Ovary (tissue), 9 donors: ENCODE results near the gene TRABD. TPM values are rescaled to one million over a fixed set of nuclear protein-coding genes. Genes with fewer than 3 reads are reported as not detected.

Source experiments
- DNase-seq, 5 donors: peaks; one replicate each; pipeline ENCODE4 v3.0.0-alpha.2; 2019 to 2020
- H3K27ac ChIP-seq, 2 donors: fragments of 200-600 bp; one replicate each; pipeline versions ENCODE4 v1.5.1 to v1.8.0; 2019 to 2022
- H3K27me3 ChIP-seq: fragments of 200-600 bp; one replicate; pipeline ENCODE4 v1.8.0; 2022
- H3K36me3 ChIP-seq: fragments of 200-600 bp; sonication (generic); one replicate; pipeline ENCODE4 v1.5.1; 2019
- H3K4me1 ChIP-seq: one replicate; pipeline ENCODE4 v1.8.1; 2013; ENCODE audit warnings: mild to moderate bottlenecking, moderate library complexity; ENCODE audit not compliant: insufficient read depth
- H3K4me3 ChIP-seq: fragments of 200-600 bp; sonication (generic); one replicate; pipeline ENCODE4 v1.5.1; 2017
- H3K9me3 ChIP-seq, 2 donors: fragments of 200-600 bp in 1 of 2; sonication (generic) in 1 of 2; one replicate each; pipeline versions ENCODE4 v1.5.1 to v1.8.1; 2013 to 2019; ENCODE audit warnings: mild to moderate bottlenecking in 1 of 2, moderate library complexity in 1 of 2
- CTCF ChIP-seq, 3 donors: fragments of 450-650 bp in 2 of 3; fragments of 200-600 bp in 1 of 3; IDR thresholded peaks; one replicate each; pipeline versions ENCODE4 v1.5.1 to v1.8.0; 2016 to 2022; ENCODE audit warnings: antibody characterized with exemption in 3 of 3, mild to moderate bottlenecking in 1 of 3
- EP300 ChIP-seq: sonication (generic); formaldehyde crosslinking; IDR thresholded peaks from one replicate; pipeline ENCODE4 v1.6.1; 2017; ENCODE audit warnings: antibody characterized with exemption
- POLR2A ChIP-seq: fragments of 450-650 bp; IDR thresholded peaks from one replicate; pipeline ENCODE4 v1.6.1; 2017; ENCODE audit warnings: antibody characterized with exemption, mild to moderate bottlenecking, moderate library complexity
- WGBS, 3 donors: extraction: QIAGEN DNeasy Blood & Tissue Kit in 1 of 3; methylation state at CpG; one replicate each; pipeline versions ENCODE4 v1.1.5 to v1.1.7; 2013 to 2017; 5-methylcytosine and 5-hydroxymethylcytosine counted together
- intact Hi-C, 4 donors: fragments of 100-400 bp; cut with DNase I; formaldehyde crosslinking; loops; one replicate each; pipeline versions ENCODE4 v1.11.0 to v1.15.1; 2022 to 2023
- polyA plus RNA-seq, 2 donors: library from polyadenylated mRNA; stranded (reverse); fragments of 200-250 nt in 1 of 2; fragments of 350-450 nt in 1 of 2; fragmentation: Illumina TruSeq in 1 of 2; extraction: RNeasy Lipid Tissue Mini Kit (QIAGEN cat#74804) in 1 of 2; gene quantifications; one replicate each; pipeline ENCODE4 v1.2.3, GENCODE V29; 2013 to 2014
- total RNA-seq, 7 donors: library from RNA; depleted of rRNA in 2 of 7; stranded (reverse); fragments of >200 nt in 2 of 7; fragmentation: NEBNext Ultra II Directional in 3 of 7; extraction: Animal tissue kit (Norgen Biotek cat#: 25700) in 3 of 7; gene quantifications; one replicate each; pipeline versions ENCODE4 v1.1.0 to v1.2.4, GENCODE V29; 2016 to 2023
- donor health status: DM: no; HTN: no; CAD: no; lungs with moderate emphysema.
- donor health status: DM: no; HTN: no; CAD: no.
- donor health status: Bipolar disorder and iron deficiency.
- donor health status: DM: yes; HTN: yes; CAD: no.
- donor health status: DM: no; HTN: no; CAD: no.
- donor health status: DM: yes; HTN: yes; CAD: no.

TRABD gene
- total and polyA plus RNA-seq, 9 donors = 0.58 to 35.2 (median 26.1) TPM

GRCh38 chr22:50200461-50201190, 14.9 kb downstream of the TRABD start, which contains the start of gene SELENOO:
SELENOO (plus strand) TSS chr22:50201011; CDS start chr22:50201037, 26 bp downstream.
- DNase-seq = peak; percentile 92 to 95 (median 93)
- Histone ChIP-seq H3K27ac (peak within 1 kb of the TSS; percentile 16 to 81), H3K36me3 (no peaks in the 10 kb centered on the region), H3K9me3 (no peaks in the 10 kb centered on the region), H3K27me3 (no peaks in the 10 kb centered on the region), H3K4me1 (peaks cover 5% of the 10 kb centered on the region), H3K4me3 (peak within 1 kb of the TSS; percentile 48)
- TF ChIP-seq POLR2A = peak; percentile 84
- TF ChIP-seq EP300 = no peak
- TF ChIP-seq CTCF (IDR thresholded peaks at IDR 0.05) = no peak
- intact Hi-C loops = loop anchor here in 1 of 4 donors (10.0 kb wide), 1 partner anchor 56 kb away; no protein-coding TSS in a partner anchor
- 0 to 1% (median 0%) methylated on average over 33 to 105 of the region's 105 CpGs for WGBS, 3 donors

GRCh38 chr22:50201191-50202129, 15.7 kb downstream of the TRABD start:
- Histone ChIP-seq H3K4me3 (peak overlapping the region; percentile 48), H3K27me3 (no peaks in the 10 kb centered on the region), H3K9me3 (no peaks in the 10 kb centered on the region), H3K4me1 (peaks cover 5% of the 10 kb centered on the region), H3K36me3 (no peaks in the 10 kb centered on the region), H3K27ac (peak overlapping the region in 1 of 2 donors; percentile 81)
- intact Hi-C loops = loop anchor here in 1 of 4 donors (10.0 kb wide), 1 partner anchor 57 kb away; no protein-coding TSS in a partner anchor
- TF ChIP-seq EP300 (no peak), POLR2A (no peak), CTCF (IDR thresholded peaks at IDR 0.05) (no peak)
- 2 to 3% (median 2%) methylated on average over 38 to 115 of the region's 115 CpGs for WGBS, 3 donors
- DNase-seq = peak in 3 of 5 donors; percentile 40 to 69 (median 54)

- H3K4me3 ChIP-seq = peak overlapping the region; percentile 48
- peaks cover 5% of the 10 kb centered on the region for H3K4me1 ChIP-seq
- H3K9me3 ChIP-seq = no peaks in the 10 kb centered on the region
- no peak for DNase-seq
- 32 to 46% (median 41%) methylated on average over 13 of the region's 13 CpGs for WGBS, 3 donors
- no peaks in the 10 kb centered on the region for H3K36me3 ChIP-seq
- TF ChIP-seq POLR2A = no peak
- no peak for TF ChIP-seq EP300
- TF ChIP-seq CTCF (IDR thresholded peaks at IDR 0.05) = no peak
- H3K27ac ChIP-seq = no peak overlapping the region
- H3K27me3 ChIP-seq = no peaks in the 10 kb centered on the region
- intact Hi-C loops = loop anchor here in 1 of 4 donors (10.0 kb wide), 1 partner anchor 57 kb away; no protein-coding TSS in a partner anchor
Measured at GRCh38 chr22:50202130-50202666, 16.5 kb downstream of the TRABD start.

GRCh38 chr22:50203288-50203687, 17.6 kb downstream of the TRABD start:
- no peaks in the 10 kb centered on the region for H3K27me3 ChIP-seq
- H3K27ac ChIP-seq = no peak overlapping the region
- H3K4me3 ChIP-seq = no peak overlapping the region
- DNase-seq = no peak
- no peak for TF ChIP-seq EP300
- TF ChIP-seq POLR2A = no peak
- TF ChIP-seq CTCF (IDR thresholded peaks at IDR 0.05) = no peak
- 93 to 100% (median 100%) methylated on average over 1 of the region's 1 CpG for WGBS, 3 donors
- no peaks in the 10 kb centered on the region for H3K36me3 ChIP-seq
- peaks cover 5% of the 10 kb centered on the region for H3K4me1 ChIP-seq
- intact Hi-C loops = loop anchor here in 1 of 4 donors (10.0 kb wide), 1 partner anchor 58 kb away; no protein-coding TSS in a partner anchor
- no peaks in the 10 kb centered on the region for H3K9me3 ChIP-seq
